HepG2 (cell line): ENCODE data around the gene PRR23E.

Source experiments
- ZNF382 ChIP-seq: sonication (generic); formaldehyde crosslinking; IDR thresholded peaks from 2 replicates; pipeline ENCODE4 v1.5.0; 2020; ENCODE audit warnings: missing genetic modification reagents, mild to moderate bottlenecking, borderline replicate concordance
- TF ChIP-seq, protein P1 (sequence below): sonication (generic); formaldehyde crosslinking; IDR thresholded peaks from 2 replicates; pipeline ENCODE4 v1.4.0; 2020; ENCODE audit warnings: missing genetic modification reagents

DNA sequence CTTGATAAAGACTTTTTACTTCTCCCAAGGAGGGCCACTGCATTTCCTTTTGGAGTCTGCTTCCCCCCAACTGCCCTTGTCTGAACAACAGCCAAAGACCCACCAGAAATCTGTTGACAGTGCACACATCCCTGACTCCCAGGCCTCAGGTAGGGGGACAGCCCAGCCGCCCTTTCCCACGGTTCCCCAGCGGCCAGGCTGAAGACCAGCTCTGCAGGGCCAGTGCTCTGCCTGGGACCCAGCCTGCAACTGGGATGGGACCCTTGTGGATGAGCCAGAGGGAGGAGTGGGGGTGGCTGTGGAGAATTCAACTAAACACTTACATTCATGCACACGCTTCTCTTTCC is 8.1 kb upstream of the PRR23E start:
- no peak for TF ChIP-seq ZNF382 (CRISPR knock-in tag)
- TF ChIP-seq, protein P1, sequence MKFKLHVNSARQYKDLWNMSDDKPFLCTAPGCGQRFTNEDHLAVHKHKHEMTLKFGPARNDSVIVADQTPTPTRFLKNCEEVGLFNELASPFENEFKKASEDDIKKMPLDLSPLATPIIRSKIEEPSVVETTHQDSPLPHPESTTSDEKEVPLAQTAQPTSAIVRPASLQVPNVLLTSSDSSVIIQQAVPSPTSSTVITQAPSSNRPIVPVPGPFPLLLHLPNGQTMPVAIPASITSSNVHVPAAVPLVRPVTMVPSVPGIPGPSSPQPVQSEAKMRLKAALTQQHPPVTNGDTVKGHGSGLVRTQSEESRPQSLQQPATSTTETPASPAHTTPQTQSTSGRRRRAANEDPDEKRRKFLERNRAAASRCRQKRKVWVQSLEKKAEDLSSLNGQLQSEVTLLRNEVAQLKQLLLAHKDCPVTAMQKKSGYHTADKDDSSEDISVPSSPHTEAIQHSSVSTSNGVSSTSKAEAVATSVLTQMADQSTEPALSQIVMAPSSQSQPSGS (CRISPR knock-in tag), result no peak
